GM21515 (cell line): Measurements from ENCODE around the gene GPR87.

ENCODE experiments used
- ATAC-seq: cut with Tn5 transposase; IDR thresholded peaks from one replicate; pipeline ENCODE4 v1.9.1; 2021; ENCODE audit not compliant: unreplicated experiment

The GPR87 gene

DNA sequence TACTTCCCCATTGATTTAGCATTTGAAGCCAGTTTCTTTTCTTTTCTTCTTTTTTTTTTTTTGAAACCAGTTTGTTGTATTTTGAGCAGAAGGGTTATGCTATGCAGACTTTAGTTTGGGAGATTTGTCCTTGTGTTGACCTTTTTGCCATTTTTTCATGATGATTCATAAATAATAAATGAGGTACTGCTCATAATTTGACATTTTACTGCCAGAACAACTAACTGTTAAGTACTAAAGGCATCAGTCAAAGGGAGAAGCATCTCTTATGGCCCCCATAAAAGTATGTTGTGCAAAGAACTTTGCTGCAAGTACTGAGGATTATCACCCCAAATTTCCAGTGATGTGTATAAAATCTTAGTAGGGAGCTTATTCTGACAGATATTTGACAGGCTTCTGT lies 1.7 kb upstream of the GPR87 start:
- ATAC-seq, result no peak

DNA sequence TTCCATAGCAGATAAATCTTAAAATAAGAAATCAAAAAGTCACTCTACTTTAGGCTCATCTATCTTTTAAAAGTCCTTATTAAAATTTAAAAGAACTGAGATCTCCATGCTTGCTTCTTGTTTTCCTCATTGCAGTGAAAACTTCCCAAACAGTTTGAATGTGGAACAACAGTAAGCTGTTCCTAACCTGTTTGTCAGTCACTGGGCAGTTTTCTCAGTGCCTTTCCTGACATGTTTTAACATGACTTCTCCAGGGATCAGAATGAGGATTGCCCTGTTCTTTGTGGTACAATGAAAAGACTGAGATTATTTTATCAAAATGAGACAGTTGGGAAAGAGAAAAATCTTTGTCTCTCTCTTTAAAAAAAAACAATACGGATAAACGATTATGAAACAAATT lies 774 bp downstream of the GPR87 start:
- ATAC-seq, result no peak

DNA sequence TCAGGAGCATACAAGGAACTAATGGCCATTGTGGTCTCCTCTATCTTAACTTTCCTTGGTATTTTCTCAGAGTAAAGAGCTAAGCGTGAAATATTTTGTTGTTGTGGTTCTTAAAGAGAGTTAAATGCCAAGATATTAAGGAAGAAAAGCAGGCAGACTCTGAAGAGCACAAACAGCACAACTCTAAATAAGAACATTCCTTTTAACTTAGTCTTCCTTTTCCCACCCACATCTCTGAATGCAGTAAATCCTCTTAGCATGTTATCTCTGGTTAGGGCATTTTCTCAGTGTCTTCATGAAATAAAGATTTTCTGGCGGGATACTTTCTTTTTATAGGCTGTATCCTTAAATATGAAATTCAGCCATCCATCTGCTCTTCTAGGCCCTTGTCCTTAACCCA lies 1.5 kb downstream of the GPR87 start:
- ATAC-seq, result no peak

DNA sequence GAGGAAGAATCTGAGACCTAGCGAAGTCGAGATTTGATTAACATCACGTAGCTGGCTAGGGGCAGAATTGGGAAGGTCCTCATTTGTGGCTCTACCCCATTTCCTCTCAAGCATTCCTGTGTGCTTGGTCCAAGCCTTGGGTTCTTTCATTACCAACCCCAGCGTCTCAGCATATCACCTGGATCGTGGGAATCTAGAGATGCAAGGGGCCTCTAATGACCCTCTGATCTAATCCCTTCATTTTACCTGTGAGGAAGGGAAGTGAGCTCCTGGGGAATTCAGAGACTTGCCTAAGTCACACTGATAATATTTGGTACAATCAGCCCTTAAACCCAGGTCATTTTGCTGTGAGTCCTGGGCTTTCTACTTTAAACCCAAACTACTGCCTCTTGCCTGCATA lies 2.0 kb downstream of the GPR87 start:
- no peak for ATAC-seq

DNA sequence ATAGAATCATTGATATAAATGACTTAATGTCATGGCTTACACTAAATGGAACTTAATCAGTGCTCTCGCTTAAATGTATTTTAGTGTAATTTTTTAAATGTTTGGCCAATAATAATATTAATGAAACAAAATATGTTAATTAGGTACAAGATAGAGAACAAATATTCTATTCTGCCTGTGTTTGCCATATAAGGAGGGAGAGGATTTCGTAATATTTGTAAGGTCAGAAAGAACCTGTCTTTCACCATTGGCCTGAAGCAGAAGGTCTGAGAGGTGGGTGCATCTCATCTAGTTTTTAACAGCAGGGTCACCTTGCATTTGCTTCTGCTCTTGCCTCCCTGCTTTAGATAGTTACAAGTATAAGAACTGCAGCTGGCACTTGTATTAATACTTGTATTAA lies 2.5 kb downstream of the GPR87 start:
- ATAC-seq, result no peak

DNA sequence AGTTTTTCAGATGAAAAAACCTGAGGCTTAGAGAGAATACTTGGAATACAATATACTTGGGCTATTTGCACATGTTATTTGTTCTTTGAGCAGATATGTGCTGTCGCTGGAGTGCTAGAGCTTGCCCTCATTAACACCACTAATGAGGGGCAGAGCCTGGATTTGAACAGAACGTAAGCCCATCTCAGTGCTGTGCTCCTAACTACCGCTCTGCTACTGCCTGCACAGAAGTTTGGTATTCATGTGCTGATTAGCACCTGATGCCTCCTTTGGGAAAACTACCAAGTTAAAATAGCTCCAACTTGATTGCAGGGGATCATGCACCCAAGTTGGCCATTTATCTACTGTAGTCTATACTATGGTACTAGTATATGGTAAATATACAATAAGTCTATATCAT lies 3.6 kb downstream of the GPR87 start:
- ATAC-seq, result no peak

DNA sequence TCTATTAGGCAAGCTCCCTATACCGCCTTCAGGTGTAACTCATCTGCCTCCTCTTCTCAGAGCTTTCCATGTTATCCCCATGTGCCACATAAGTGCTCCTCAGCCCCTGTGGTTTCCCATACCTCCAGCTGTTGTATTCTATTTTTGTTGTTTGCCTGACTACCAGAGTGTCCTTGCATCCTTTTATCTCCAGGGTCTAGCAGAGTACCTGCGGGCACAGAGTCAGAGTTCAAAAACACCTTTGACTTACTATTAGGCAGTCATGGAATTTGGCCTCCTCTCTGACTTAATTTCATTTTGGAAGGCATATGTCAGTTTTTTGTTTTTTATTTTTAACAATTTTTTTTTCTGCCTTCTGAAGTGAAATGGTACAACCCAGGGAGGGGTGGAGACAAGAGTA lies 7.1 kb downstream of the GPR87 start:
- no peak for ATAC-seq

DNA sequence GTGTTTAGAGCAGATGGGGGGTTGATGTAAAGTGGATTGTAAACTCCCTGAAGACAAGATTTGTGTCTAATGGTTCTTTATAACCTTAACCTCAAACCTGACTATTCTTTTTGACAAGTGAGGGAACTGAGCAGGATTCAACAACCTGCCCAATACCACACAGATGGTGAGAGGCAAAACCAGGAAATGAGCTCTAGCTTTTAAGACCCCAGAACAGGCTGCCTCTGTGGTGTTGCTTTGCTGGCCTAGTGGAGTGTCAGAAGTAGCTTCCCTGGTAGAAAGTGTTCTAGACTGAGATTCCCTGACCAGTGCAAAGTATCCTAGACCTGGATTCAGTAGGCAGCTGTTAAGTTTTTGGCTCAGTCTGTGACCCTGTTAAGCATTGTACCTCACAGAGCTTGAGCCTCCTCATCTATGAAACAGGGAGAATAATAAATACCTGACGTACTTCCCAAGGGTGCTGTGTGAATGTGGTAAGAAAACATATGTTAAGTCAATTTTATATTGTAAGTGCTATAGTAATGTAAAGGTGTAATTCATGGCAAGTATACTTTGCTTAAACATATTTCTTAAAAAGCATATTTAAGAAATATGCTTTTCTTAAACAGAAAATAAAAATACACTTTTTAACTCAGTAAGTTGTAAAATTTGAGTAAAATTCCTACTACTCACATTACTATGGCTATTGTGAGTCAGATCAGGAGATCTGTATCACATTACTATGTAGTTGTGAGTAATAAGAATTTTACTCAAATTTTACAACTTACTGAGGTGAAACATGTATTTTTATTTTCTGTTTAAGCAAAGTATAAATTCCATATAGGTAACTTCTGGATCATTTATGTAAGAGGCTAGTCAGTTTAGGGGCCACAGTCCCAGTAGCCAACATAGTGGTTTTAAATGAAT lies 8.8 kb downstream of the GPR87 start:
- no peak for ATAC-seq

DNA sequence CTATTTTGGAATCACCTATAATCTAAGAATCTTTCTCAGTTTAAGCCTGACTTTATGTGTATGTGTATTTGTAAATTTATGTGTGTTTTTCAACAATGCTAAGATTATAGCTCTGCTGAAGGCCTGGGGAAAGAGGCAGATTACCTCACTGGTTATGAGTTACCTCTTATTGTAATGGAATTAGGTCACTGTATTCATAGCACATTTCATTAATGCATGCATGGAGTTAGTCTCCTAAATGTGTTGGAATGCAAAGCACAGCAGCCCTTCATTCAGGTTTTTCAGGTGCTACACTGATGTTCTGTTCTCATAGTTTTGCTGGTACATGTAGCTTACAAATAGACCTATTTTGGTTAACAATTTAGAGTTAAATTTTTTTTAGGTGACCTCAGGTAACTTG lies 9.5 kb downstream of the GPR87 start:
- ATAC-seq, result no peak

DNA sequence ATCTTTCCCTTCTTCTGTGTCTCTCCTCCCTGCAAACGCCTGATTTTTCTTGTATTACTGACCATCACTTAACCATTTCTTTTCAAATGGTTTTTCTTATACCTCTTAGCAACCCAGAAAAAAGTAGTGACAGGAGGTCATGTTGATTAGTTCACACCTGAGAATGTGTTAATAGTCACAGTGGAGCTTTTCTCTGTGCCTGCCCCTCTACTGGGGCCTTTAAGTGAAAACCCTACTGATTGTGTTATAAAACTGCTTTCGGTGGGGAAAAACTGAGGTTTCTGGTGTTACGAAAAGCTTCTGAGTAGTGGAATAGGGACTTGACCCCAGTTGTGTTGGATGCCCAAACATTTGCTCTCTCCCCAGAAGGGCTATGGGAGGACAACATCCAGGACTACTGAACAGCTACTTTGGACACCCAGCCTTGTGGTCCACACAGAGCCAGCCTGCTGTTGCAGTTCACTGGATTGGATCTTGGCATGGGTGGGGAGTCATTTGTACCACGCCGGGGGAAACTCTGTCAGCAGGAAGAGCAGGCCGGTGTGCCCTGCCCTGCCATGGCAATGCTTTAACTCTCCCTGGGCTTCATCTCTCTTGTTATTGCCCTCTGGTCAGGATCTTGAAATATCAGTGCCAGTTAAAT lies 10.3 kb downstream of the GPR87 start:
- no peak for ATAC-seq

DNA sequence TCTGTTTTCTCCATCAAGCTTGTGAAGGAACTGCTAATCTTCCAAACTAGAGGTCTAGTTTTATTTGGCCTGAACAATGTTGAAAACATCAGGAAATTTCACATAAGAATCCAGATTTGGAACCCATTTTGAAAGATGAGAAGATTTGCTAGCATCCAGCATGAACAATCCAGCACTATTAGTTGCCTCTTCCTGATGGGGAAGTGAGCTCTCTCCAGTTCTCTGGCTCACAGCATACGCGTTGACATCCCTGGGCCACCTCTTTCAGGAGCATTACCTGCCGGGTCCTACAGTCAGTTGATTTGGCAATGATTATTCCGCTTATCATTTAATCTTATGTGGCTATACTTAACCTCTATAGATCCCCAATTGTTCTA lies 10.9 kb downstream of the GPR87 start:
- ATAC-seq, result no peak

DNA sequence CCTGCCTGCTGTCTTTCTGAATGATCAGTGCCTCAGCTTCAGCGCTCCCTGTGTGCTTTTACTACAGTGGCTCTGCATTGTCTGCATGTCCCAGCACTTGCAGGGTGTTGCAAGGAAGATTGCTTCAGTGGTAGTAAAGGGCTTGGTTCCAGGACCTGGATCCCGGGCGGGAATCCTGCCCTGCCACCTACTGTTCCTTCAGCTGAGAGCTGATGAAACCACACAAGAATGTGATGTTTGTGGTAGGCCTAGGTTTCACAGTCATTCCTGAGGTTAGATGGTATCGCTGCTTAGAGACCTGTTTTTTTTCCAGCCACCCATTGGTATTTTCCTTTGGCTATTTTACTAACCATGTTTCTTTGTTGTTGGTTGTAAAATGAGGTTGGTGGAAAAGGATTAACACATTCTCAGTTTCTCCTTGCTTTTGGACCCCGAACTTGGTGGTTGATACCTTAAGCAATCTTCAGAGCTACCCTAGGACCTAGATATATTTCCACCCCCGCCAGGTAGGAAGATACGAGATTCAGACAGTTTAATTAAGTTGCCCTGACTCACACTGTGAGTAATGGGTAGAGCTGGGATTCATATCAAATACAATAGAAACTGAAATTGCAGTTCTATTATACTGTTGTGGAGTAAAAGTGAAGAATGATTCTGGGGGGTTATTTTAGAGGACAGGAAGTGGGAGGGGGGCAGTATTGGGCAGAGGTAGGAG lies 11.4 kb downstream of the GPR87 start:
- no peak for ATAC-seq

DNA sequence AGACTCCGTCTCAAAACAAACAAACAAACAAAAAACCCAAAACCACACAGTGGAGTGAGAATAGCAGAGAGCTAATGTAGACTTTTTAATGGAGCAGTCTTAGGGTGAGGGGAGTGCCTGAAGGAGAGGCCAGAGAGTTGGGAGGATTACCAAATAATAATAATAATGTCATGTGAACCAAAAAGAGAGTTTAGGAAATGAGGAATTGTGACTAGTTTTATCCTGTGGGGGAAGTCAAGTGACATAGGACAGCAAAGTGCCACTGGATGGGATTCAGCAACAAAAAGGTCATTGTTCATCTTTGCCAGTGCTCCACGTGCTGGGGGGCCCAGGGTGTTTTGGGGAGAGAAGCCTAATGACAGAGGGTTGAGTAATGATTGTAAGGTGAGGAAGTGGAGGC lies 12.9 kb downstream of the GPR87 start:
- ATAC-seq, result no peak

DNA sequence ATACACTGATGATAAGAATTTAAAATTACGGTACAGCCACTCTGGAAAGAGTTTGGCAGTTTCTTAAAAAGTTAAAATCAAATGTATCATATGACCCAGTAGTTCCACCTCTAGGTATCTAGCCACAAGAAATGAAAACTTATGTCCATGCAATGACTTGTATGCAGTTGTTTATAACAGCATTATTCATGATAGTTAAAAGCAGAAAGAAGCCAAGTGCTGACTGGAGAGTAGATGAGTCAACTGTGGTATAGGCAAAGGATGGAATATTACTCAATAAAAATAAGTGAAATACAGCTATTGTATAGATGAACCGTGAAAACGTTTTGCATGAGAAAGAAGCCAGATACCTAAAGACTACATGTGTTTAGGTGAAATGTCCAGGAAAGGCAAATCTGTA lies 14.8 kb downstream of the GPR87 start:
- ATAC-seq, result no peak

DNA sequence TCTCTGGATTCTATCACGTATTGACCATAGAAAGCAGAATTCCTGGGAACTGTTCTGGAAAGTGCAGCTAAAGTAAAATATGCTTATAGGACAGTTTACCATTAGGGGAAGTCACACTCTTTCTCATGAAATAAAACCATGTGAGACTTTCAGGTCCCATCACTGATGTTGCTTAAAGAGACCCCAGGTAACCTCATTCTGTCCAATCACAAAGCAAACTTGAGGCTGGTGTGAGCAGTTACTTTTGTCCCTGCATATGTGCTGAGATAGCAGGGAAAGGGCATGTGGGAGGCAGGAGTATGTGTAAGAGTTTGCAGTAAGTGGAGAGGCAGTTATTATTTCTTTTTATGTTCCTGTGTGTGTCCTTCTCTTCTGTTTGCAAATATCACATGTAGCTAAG lies 16.1 kb downstream of the GPR87 start:
- ATAC-seq, result no peak

DNA sequence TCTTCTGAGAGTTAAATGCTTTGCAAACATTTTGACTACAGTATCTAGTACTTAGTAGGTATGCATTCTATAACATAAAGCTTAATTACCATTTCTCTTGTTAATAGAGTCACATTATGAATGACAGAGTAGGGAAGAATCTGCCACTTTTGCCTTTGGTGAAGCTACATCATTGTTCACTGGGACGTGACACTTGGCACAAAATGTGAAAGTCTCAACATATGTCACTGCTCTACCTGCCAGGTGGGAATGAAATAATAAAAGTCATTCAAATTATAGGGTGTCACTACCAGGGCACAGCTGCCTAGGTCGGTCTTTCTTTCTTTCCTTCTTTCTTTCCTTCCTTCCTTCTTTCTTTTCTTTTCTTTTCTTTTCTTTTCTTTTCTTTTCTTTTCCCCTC lies 17.6 kb downstream of the GPR87 start:
- ATAC-seq, result no peak

DNA sequence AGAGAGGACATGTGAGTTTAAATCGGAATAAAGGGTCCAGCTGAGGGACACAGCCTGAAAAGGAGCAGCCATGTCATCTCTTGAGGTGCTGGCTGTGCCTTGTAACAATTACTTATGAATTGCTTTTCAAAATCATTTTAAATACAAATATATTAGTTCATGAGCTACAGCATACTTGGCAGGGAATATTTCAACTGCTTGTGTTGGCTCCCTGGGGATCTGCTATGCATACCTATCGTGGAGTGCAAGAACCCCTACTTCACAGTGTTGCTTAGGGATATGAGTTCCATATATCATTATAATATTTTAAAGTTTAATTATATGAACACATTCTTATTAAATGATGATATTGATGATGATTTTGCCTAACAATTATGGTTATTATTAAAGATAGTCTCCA lies 19.2 kb downstream of the GPR87 start:
- ATAC-seq, result no peak

DNA sequence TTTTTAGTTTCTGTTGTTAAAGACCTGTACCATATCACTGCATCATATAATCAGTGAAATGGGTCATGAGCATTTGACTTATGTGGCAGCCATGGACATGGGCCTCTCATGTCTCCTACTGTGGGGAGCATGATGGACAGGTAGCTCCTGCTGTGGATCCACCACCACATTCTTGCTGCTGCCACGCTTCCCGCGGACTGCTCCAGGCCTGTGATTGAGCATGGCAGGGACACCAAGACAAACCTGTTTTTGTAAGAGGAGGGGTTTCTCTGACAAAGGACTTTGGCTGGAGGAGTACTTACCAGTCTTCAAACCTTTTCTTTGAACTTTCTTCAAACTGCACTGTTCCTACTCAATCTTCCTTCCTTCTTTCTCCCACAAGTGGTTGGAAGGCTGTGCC lies 20.4 kb downstream of the GPR87 start:
- no peak for ATAC-seq

DNA sequence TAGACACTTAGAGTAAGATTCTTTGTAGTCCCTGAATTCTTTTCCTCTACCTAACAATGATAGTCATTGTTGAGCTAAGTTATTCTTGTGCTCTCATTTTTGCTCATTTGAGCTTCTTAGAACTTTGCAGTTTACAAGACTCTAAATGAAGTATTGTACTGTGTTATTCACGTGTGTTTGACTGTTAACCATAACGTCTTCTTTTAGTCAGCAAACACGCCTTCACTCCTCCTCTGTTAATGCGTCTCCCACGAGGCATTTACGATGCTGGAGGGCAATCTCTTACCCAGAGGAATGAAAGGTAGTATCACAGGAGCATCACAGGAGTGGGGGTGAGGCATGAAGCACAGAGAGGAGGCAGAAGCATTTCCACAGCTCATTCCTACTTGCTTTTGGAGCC lies 23.5 kb downstream of the GPR87 start:
- no peak for ATAC-seq

DNA sequence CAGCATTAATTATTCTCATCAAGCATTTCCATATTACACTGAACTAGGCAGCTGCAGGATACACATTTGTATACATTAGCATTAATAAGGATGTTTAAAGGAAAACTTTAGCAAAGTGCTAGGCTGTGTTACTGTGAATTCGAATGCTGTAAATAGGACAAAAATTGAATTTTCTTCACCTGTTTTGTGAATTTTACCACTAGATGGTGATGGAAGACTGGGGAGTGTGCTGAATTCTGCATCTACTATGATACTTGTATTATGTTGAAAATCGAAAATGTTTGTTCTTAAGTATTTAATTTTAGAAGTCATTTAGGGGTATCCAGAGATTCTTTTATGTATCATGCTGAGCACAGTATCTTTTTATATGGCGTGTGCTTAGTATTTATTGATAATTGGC lies 25.9 kb downstream of the GPR87 start:
- ATAC-seq, result no peak

DNA sequence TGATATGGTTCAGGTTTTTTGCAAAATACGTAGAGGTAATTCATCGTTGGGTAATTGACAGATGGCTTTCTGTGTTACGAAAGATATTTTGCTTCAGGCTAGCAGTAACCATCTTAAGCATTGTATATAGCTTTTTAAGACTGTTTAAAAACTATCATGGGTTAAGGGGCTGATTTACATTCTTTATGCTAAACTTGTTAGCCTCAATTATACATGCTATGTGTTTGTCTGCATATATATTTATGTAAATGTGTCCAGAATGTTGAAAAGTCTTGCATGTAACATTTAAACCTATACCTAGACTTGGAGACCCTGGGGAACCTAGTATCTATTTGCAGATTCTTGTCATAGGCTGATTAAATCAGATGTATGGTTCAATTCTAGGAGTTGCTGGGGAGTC lies 27.2 kb downstream of the GPR87 start:
- ATAC-seq, result no peak

DNA sequence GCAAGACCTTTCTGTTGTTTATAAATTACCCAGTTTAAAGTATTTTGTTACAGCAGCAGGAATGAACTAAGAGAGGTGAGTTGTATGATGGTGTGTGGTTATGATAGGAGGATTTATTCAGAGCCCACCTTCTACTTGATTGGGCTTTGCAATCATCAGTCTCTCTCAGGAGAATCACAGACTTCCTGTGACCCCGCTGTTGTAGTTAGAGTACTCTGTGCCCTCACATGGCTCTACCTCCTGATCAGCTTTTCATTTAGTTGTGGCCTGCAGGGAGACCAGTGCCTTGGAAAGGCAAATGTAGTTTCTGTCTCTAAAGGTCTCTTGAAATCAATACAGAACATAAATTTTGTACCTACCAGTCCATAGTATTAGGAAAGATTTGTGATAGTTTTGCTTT lies 30.7 kb downstream of the GPR87 start:
- ATAC-seq, result no peak
